HG02943 (cell line): Measurements from ENCODE around the gene ATP11A.

ENCODE experiments used
- ATAC-seq: cut with Tn5 transposase; IDR thresholded peaks from one replicate; pipeline ENCODE4 v1.9.1; 2021; ENCODE audit warnings: mild to moderate bottlenecking, low read depth, moderate library complexity; ENCODE audit not compliant: unreplicated experiment

Gene ATP11A

GRCh38 chr13:112933649-112934048 is 243.8 kb downstream of the ATP11A start:
- no peak for ATAC-seq

GRCh38 chr13:112934078-112934477 is 244.2 kb downstream of the ATP11A start:
- no peak for ATAC-seq
